Panc1 (cell line): ENCODE data around the gene ARHGAP25. TPM values are rescaled to one million over a fixed set of nuclear protein-coding genes. Genes with fewer than 3 reads are reported as not detected.

Experiments
- ATAC-seq: fragments of 200-7000 bp; cut with Tn5 transposase; 2 replicates; pipeline ENCODE4 v1.9.1; 2020; ENCODE audit warnings: mild to moderate bottlenecking, moderate library complexity
- BruUV-seq: library from RNA; stranded (reverse); fragments of 400-500 nt; replicated peaks from 2 replicates; lab custom pipeline; 2021; lab: Mats Ljungman, UMichigan
- CTCF ChIA-PET: fragments of 300-600 bp; sonication (Branson Sonifier 250); formaldehyde crosslinking; loops from one replicate; lab custom pipeline; 2022; ENCODE audit warnings: antibody characterized with exemption; lab: Charles Lee
- POLR2A ChIA-PET: fragments of 300-600 bp; sonication (Branson Sonifier 250); formaldehyde crosslinking; loops from one replicate; lab custom pipeline; 2022; ENCODE audit warnings: antibody characterized with exemption; lab: Charles Lee
- DNase-seq: peaks from one replicate; pipeline ENCODE4 v3.0.0-alpha.2; 2010; ENCODE audit warnings: low read depth, low spot score
- H3K27ac ChIP-seq: 2 replicates; pipeline ENCODE4 v1.5.1; 2011; ENCODE audit warnings: mild to moderate bottlenecking, low read length, inconsistent platforms
- H3K27me3 ChIP-seq: fragments of 200-500 bp; sonication (Bioruptor generic); 2 replicates; pipeline ENCODE4 v1.6.0; 2014; ENCODE audit warnings: low read length, inconsistent platforms; ENCODE audit not compliant: control insufficient read depth, insufficient read depth
- H3K36me3 ChIP-seq: fragments of 200-500 bp; sonication (Bioruptor generic); 2 replicates; pipeline ENCODE4 v1.5.1; 2014; ENCODE audit warnings: inconsistent platforms, mild to moderate bottlenecking, low read length, moderate library complexity; ENCODE audit not compliant: control insufficient read depth, insufficient read depth
- H3K4me1 ChIP-seq: 2 replicates; pipeline ENCODE4 v1.5.1; 2011; ENCODE audit warnings: inconsistent platforms, mild to moderate bottlenecking, low read length, moderate library complexity; ENCODE audit not compliant: control insufficient read depth, insufficient read depth
- H3K4me3 ChIP-seq, 2 experiments: 2 replicates each; pipeline ENCODE4 v1.5.1; 2011 to 2012; ENCODE audit warnings: low read depth in 2 of 2, low read length in 2 of 2, mild to moderate bottlenecking in 2 of 2, inconsistent platforms in 1 of 2, moderate library complexity in 1 of 2
- H3K9me3 ChIP-seq: fragments of 200-500 bp; sonication (Bioruptor generic); 2 replicates; pipeline ENCODE4 v1.5.1; 2014; ENCODE audit warnings: low read depth, mild to moderate bottlenecking, inconsistent platforms, low read length, moderate library complexity; ENCODE audit not compliant: control insufficient read depth, insufficient read depth
- POLR2AphosphoS5 ChIP-seq: IDR thresholded peaks from 2 replicates; pipeline ENCODE4 v1.6.1; 2012; ENCODE audit warnings: mild to moderate bottlenecking, low read depth, low read length, moderate library complexity
- REST ChIP-seq, 2 experiments: IDR thresholded peaks; 2 replicates each; pipeline ENCODE4 v1.6.1; 2011 to 2012; ENCODE audit warnings: low read depth in 2 of 2, control low read depth in 1 of 2, low read length in 1 of 2, mild to moderate bottlenecking in 1 of 2, moderate library complexity in 1 of 2; ENCODE audit not compliant: insufficient read depth in 1 of 2
- SIN3A ChIP-seq: IDR thresholded peaks from 2 replicates; pipeline ENCODE4 v1.6.1; 2012; ENCODE audit warnings: low read depth, mild to moderate bottlenecking, low read length, moderate library complexity, borderline replicate concordance; ENCODE audit not compliant: insufficient read depth
- TCF7L2 ChIP-seq: IDR thresholded peaks from 2 replicates; pipeline ENCODE4 v1.6.1; 2011; ENCODE audit warnings: mild to moderate bottlenecking, low read depth, low read length, inconsistent platforms
- in situ Hi-C: cut with HindIII; loops from 2 replicates; pipeline ENCODE4 v1.10.0; 2016; ENCODE audit warnings: low sequenced_read_pairs, low pct_unique_long_range_greater_than_20kb
- intact Hi-C: fragments of 100-400 bp; cut with micrococcal nuclease; formaldehyde crosslinking; loops from one replicate; pipeline ENCODE4 v1.10.0; 2022; ENCODE audit not compliant: unreplicated experiment
- total RNA-seq: library from RNA; stranded (reverse); gene quantifications from one replicate; pipeline ENCODE4 v1.2.1, GENCODE V29; 2021; ENCODE audit not compliant: unreplicated experiment
- TF ChIP-seq, protein P1 (sequence below): fragments of 450-650 bp; IDR thresholded peaks from 2 replicates; pipeline ENCODE4 v1.5.1; 2017; ENCODE audit warnings: mild to moderate bottlenecking

Gene ARHGAP25
- total RNA-seq, 1 experiment from 2014 or later, result 0.49 TPM

DNA sequence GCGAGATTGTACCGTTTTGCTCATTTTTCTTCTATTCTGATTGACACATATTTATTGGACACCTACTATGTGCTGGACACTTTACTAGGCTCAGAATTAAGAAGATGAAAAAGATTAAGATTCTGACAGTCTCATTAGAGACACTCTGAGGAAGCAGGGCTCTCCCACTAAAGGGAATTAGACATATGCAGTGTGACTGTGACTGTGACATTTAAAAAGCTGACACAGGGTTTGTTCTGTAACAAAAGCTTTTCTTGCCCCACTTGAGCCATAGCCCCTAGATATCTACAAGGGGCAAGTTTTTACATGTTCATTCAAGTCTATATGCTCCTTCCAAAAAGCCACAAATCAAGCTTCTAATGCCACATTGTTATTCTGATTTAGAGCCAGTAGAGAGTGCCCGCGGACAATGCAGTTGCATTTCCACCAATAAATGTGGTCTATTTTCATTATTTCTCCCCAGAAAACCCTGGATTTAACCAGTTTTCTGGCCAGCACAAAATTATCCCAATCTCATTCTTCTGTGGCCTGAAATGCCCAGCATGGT is 9.8 kb downstream of the ARHGAP25 start:
- no peak for TF ChIP-seq REST (IDR thresholded peaks at IDR 0.05; ENCODE audit: insufficient read depth in 1 of 2, low read depth in 2 of 2, low read length in 1 of 2)
- no peak for TF ChIP-seq POLR2AphosphoS5
- no peak for TF ChIP-seq SIN3A
- TF ChIP-seq TCF7L2, result no peak
- TF ChIP-seq, protein P1, sequence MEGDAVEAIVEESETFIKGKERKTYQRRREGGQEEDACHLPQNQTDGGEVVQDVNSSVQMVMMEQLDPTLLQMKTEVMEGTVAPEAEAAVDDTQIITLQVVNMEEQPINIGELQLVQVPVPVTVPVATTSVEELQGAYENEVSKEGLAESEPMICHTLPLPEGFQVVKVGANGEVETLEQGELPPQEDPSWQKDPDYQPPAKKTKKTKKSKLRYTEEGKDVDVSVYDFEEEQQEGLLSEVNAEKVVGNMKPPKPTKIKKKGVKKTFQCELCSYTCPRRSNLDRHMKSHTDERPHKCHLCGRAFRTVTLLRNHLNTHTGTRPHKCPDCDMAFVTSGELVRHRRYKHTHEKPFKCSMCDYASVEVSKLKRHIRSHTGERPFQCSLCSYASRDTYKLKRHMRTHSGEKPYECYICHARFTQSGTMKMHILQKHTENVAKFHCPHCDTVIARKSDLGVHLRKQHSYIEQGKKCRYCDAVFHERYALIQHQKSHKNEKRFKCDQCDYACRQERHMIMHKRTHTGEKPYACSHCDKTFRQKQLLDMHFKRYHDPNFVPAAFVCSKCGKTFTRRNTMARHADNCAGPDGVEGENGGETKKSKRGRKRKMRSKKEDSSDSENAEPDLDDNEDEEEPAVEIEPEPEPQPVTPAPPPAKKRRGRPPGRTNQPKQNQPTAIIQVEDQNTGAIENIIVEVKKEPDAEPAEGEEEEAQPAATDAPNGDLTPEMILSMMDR, result no peak
- no TSS peak for BruUV-seq
- in situ Hi-C loops (no loop called here), intact Hi-C loops (no loop called here)
- DNase-seq (no peak), ATAC-seq (no peak)
- H3K27ac ChIP-seq, result no peak overlapping the region
- H3K27me3 ChIP-seq, result no peaks in the 10 kb centered on the region
- H3K4me3 ChIP-seq, result no peak overlapping the region
- no peaks in the 10 kb centered on the region for H3K9me3 ChIP-seq
- CTCF ChIA-PET, result no interaction called here
- no peaks in the 10 kb centered on the region for H3K4me1 ChIP-seq
- no peaks in the 10 kb centered on the region for H3K36me3 ChIP-seq
- POLR2A ChIA-PET, result no interaction called here

DNA sequence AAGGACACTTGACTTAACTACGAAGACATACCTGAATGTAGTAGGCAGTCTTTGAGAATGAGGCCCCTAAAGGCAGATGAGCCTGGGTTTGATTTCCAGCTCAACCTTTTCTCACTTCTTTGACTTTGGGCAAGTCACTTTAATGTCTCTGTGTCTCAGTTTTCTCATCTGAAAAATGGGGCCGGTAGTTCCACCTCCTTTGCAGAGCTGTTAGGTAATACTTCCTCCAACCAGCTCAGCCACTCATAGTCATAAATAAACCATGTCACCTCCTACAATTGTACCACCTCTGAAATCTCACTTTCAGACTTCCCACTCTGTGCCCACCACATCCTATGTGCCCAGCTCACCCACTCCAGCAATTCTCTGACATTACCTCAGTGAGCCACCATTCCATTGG is 10.4 kb downstream of the ARHGAP25 start:
- POLR2A ChIA-PET, result no interaction called here
- no peak for DNase-seq
- Histone ChIP-seq H3K36me3 (no peaks in the 10 kb centered on the region), H3K4me1 (no peaks in the 10 kb centered on the region), H3K27ac (no peak overlapping the region), H3K4me3 (no peak overlapping the region), H3K9me3 (no peaks in the 10 kb centered on the region), H3K27me3 (no peaks in the 10 kb centered on the region)
- no TSS peak for BruUV-seq
- TF ChIP-seq, protein P1, result no peak
- no peak for TF ChIP-seq POLR2AphosphoS5
- no peak for TF ChIP-seq TCF7L2
- TF ChIP-seq REST (IDR thresholded peaks at IDR 0.05; ENCODE audit: insufficient read depth in 1 of 2, low read depth in 2 of 2, low read length in 1 of 2), result no peak
- TF ChIP-seq SIN3A, result no peak
- intact Hi-C loops (no loop called here), in situ Hi-C loops (no loop called here)
- no peak for ATAC-seq
- CTCF ChIA-PET, result no interaction called here
